Measurements from ENCODE around the gene IGSF21. TPM values are rescaled to one million over a fixed set of nuclear protein-coding genes. Genes with fewer than 3 reads are reported as not detected.

The IGSF21 gene
- total RNA-seq, 1 donor from 2014 or later = not detected

DNA sequence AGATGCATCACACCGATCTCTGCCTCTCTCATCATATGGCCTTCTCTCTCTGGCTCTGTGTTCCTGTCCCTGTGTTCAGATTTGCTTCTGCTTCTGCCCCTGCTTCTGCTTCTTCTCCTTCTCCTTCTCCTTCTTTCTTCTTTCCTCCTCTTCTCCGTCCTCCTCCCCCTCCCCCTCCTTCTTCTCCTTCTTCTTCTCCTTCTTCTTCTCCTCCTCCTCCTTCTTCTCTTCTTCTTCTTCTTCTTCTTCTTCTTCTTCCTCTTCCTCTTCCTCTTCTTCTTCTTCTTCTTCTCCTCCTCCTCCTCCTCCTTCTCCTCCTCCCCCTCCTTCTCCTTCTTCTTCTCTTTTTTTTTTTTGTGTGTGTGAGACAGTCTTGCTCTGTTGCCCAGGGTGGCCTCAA is 233.2 kb downstream of the IGSF21 start:
- DNase-seq (ENCODE audit: low read depth) (no peak), FAIRE-seq (no peak)
- H3K27me3 ChIP-seq (ENCODE audit: control insufficient read depth, insufficient read depth, low read length) = no peaks in the 10 kb centered on the region
- no peak overlapping the region for H3K4me3 ChIP-seq (ENCODE audit: low read depth, low read length)
- TF ChIP-seq, protein P1, sequence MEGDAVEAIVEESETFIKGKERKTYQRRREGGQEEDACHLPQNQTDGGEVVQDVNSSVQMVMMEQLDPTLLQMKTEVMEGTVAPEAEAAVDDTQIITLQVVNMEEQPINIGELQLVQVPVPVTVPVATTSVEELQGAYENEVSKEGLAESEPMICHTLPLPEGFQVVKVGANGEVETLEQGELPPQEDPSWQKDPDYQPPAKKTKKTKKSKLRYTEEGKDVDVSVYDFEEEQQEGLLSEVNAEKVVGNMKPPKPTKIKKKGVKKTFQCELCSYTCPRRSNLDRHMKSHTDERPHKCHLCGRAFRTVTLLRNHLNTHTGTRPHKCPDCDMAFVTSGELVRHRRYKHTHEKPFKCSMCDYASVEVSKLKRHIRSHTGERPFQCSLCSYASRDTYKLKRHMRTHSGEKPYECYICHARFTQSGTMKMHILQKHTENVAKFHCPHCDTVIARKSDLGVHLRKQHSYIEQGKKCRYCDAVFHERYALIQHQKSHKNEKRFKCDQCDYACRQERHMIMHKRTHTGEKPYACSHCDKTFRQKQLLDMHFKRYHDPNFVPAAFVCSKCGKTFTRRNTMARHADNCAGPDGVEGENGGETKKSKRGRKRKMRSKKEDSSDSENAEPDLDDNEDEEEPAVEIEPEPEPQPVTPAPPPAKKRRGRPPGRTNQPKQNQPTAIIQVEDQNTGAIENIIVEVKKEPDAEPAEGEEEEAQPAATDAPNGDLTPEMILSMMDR (IDR thresholded peaks at IDR 0.05; ENCODE audit: insufficient read depth, low read length, severe bottlenecking) = no peak
- H3K36me3 ChIP-seq (ENCODE audit: control insufficient read depth, insufficient read depth, low read length) = no peaks in the 10 kb centered on the region

DNA sequence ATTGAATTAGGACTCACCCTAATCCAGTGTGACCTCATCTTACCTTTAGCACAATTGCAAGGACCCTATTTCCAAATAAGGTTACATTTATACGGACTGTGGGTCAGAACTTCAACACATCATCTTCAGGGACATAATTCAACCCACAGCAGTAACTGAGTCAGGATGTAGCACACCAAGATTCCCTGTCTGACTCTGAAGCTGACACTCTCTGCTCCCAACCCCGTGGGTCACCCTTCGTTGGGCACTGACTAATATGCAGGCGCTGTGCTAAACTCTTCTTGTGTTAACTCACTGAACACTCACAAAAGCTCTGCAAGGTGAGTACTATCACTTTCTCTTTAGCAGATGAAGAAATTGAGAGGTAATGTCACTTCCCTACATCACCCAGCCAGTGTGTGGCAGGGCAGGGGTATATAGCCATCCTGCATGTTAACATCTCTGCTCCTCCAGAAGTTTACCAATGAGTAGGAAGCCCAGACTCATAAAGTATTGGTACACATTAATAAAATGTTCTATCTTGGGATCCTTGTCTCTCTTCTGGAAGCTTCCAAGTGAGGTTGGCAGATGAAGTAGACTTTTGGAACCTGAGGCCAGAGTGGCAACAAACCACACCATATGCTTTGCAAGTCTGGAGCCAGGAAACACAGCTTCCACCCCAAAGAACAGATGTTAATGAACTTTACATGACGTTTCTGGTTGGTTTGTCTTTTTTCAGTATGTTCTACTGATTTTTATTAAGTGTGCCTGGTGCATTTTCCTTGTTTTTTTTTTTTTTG is 233.9 kb downstream of the IGSF21 start:
- H3K36me3 ChIP-seq (ENCODE audit: control insufficient read depth, insufficient read depth, low read length) = no peaks in the 10 kb centered on the region
- FAIRE-seq = no peak
- no peak overlapping the region for H3K4me3 ChIP-seq (ENCODE audit: low read depth, low read length)
- no peaks in the 10 kb centered on the region for H3K27me3 ChIP-seq (ENCODE audit: control insufficient read depth, insufficient read depth, low read length)
- TF ChIP-seq, protein P1 (IDR thresholded peaks at IDR 0.05; ENCODE audit: insufficient read depth, low read length, severe bottlenecking) = no peak
- no peak for DNase-seq (ENCODE audit: low read depth)

DNA sequence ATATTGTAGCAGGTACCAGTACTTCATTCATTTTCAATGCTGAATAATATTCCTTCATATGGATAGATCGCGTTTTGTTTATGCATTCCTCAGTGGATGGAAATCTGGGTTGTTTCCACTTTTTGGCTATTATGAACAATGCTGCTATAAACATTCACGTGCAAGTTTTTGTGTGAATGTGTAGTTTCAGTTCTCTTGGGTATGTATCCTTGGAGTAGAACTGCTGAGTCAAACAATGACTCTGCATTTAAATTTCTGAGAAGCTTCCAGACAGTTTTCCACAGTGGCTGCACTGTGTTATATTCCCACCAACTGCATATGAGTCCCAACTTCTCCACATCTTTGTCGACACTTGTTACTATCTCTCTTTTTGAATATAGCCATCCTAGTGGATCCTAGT is 235.1 kb downstream of the IGSF21 start:
- H3K36me3 ChIP-seq (ENCODE audit: control insufficient read depth, insufficient read depth, low read length) = no peaks in the 10 kb centered on the region
- DNase-seq (ENCODE audit: low read depth) (no peak), FAIRE-seq (no peak)
- TF ChIP-seq, protein P1 (IDR thresholded peaks at IDR 0.05; ENCODE audit: insufficient read depth, low read length, severe bottlenecking) = no peak
- H3K4me3 ChIP-seq (ENCODE audit: low read depth, low read length) = no peak overlapping the region
- H3K27me3 ChIP-seq (ENCODE audit: control insufficient read depth, insufficient read depth, low read length) = no peaks in the 10 kb centered on the region

DNA sequence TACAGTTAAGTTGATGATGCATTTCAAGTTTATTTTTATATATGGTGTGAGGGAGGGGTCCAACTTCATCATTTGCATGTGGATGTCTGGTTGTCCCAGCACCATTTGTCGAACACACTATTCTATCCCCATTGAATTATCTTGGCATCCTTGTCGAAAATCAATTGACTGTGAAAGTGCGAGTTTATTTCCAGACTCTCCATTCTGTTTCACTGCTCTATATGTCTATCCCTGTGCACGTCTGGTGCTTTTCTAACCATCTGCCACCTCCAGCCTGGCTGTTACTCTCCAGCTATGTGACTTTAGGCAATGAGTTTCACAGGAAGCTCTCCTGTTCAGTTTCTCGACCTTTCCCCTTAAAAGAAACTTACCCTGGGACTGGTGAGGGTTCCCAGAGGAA is 236.0 kb downstream of the IGSF21 start:
- TF ChIP-seq, protein P1 (IDR thresholded peaks at IDR 0.05; ENCODE audit: insufficient read depth, low read length, severe bottlenecking) = no peak
- DNase-seq (ENCODE audit: low read depth) (no peak), FAIRE-seq (no peak)
- no peaks in the 10 kb centered on the region for H3K27me3 ChIP-seq (ENCODE audit: control insufficient read depth, insufficient read depth, low read length)
- no peak overlapping the region for H3K4me3 ChIP-seq (ENCODE audit: low read depth, low read length)
- H3K36me3 ChIP-seq (ENCODE audit: control insufficient read depth, insufficient read depth, low read length) = no peaks in the 10 kb centered on the region

DNA sequence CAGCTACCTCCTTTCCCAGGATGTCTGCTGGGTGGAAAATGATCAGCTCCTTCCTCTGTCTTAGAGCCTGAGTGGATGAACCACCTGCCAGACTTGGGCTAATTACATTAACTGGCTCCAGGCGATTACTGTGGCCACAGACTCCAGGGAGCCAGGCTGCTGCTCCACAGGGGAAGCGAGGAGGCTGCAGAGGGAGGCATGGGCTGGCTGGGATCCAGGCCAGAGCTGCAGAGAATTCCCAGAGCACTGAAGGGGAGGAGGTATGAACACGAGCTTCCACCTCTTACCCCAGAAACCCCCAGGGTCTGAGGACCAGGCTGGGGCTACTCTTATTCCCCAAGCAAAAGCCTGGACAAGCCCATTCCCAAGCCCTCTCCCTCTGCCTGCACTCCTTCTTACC is 237.2 kb downstream of the IGSF21 start:
- Histone ChIP-seq H3K27me3 (ENCODE audit: control insufficient read depth, insufficient read depth, low read length) (no peaks in the 10 kb centered on the region), H3K36me3 (ENCODE audit: control insufficient read depth, insufficient read depth, low read length) (no peaks in the 10 kb centered on the region), H3K4me3 (ENCODE audit: low read depth, low read length) (no peak overlapping the region)
- no peak for DNase-seq (ENCODE audit: low read depth)
- TF ChIP-seq, protein P1 (IDR thresholded peaks at IDR 0.05; ENCODE audit: insufficient read depth, low read length, severe bottlenecking) = no peak
- FAIRE-seq = no peak

DNA sequence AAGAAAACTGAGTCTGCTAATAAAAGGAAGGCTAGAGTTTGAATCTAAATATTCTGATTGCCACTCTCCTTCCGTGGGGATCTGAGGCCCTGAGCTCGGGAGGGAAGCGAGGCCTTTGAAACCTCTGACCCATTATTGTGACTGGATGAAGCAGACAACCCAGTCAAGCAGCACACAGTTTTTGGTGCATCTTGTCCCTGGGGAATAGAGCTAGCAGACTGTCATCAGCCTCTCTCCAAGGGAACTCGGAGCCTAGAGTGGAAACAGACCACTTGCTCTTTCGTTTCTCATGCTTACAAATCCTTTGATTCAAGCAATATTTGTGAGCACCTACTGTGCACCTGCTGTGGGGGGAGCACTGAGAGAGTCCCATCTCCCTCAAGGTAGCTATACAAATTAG is 240.0 kb downstream of the IGSF21 start:
- Histone ChIP-seq H3K36me3 (ENCODE audit: control insufficient read depth, insufficient read depth, low read length) (no peaks in the 10 kb centered on the region), H3K27me3 (ENCODE audit: control insufficient read depth, insufficient read depth, low read length) (no peaks in the 10 kb centered on the region), H3K4me3 (ENCODE audit: low read depth, low read length) (no peak overlapping the region)
- FAIRE-seq (no peak), DNase-seq (ENCODE audit: low read depth) (no peak)
- TF ChIP-seq, protein P1 (IDR thresholded peaks at IDR 0.05; ENCODE audit: insufficient read depth, low read length, severe bottlenecking) = no peak
